Suprapubic skin (tissue), 4 donors: ENCODE results near the gene HPCAL1. TPM values are rescaled to one million over a fixed set of nuclear protein-coding genes. Genes with fewer than 3 reads are reported as not detected.

Experiments
- DNase-seq, 2 donors: peaks; one replicate each; pipeline ENCODE4 v3.0.0-alpha.2; 2019; ENCODE audit warnings: low spot score in 2 of 2
- H3K27ac ChIP-seq: fragments of 200-600 bp; sonication (generic); one replicate; pipeline ENCODE4 v1.5.1; 2019
- H3K27me3 ChIP-seq: fragments of 200-600 bp; sonication (generic); one replicate; pipeline ENCODE4 v1.5.1; 2019
- H3K36me3 ChIP-seq: fragments of 200-600 bp; sonication (generic); one replicate; pipeline ENCODE4 v1.5.1; 2019
- H3K4me1 ChIP-seq: fragments of 200-600 bp; sonication (generic); one replicate; pipeline ENCODE4 v1.5.1; 2019
- H3K4me3 ChIP-seq: fragments of 200-600 bp; sonication (generic); one replicate; pipeline ENCODE4 v1.5.1; 2019; ENCODE audit warnings: mild to moderate bottlenecking
- H3K9me3 ChIP-seq: fragments of 200-600 bp; sonication (generic); one replicate; pipeline ENCODE4 v1.5.1; 2019
- EP300 ChIP-seq: sonication (generic); formaldehyde crosslinking; IDR thresholded peaks from one replicate; pipeline ENCODE4 v1.6.1; 2017; ENCODE audit warnings: antibody characterized with exemption
- POLR2A ChIP-seq, 2 donors: fragments of 450-650 bp; IDR thresholded peaks; one replicate each; pipeline ENCODE4 v1.6.1; 2017; ENCODE audit warnings: antibody characterized with exemption in 2 of 2, mild to moderate bottlenecking in 2 of 2, moderate library complexity in 2 of 2
- POLR2AphosphoS5 ChIP-seq, 3 donors: sonication (generic); formaldehyde crosslinking; IDR thresholded peaks; one replicate each; pipeline ENCODE4 v1.6.1; 2017; ENCODE audit warnings: antibody characterized with exemption in 3 of 3
- WGBS: methylation state at CpG from one replicate; pipeline ENCODE4 v1.1.5; 2018; 5-methylcytosine and 5-hydroxymethylcytosine counted together
- total RNA-seq, 4 donors: library from RNA; depleted of rRNA; stranded (reverse); fragments of >200 nt; gene quantifications; one replicate each; pipeline ENCODE4 v1.1.0, GENCODE V29; 2016
- TF ChIP-seq, protein P1 (sequence below), 2 donors: fragments of 200-600 bp in 1 of 2; fragments of 450-650 bp in 1 of 2; sonication (generic) in 1 of 2; IDR thresholded peaks; one replicate each; pipeline ENCODE4 v1.5.1; 2016 to 2019; ENCODE audit warnings: antibody characterized with exemption in 2 of 2, mild to moderate bottlenecking in 1 of 2, moderate library complexity in 1 of 2

HPCAL1 gene
- total RNA-seq, 4 donors from 2014 or later: 27.7 to 40.7 (median 35.3) TPM

DNA sequence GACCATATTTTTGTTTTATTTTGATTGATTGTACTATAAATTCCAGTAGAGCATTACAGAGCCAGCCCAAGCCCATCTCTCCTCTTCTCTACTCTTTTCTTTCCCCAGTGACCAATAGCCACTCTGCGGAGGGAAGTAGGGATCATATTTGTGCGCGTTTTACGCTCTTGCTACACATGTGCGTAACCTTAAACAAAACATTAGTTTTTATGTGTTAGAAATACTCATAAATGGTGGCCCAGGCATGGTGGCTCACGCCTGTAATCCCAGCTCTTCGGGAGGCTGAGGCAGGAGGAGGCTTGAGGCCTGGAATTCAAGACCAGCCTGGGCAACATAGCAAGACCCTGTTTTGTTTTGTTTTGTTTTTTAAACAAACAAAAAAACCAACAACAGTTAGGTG lies 31.3 kb downstream of the HPCAL1 start:
- no peak for DNase-seq
- H3K9me3 ChIP-seq: no peaks in the 10 kb centered on the region
- peaks cover 39% of the 10 kb centered on the region for H3K4me1 ChIP-seq
- no peaks in the 10 kb centered on the region for H3K36me3 ChIP-seq
- no peak overlapping the region for H3K27ac ChIP-seq
- no peak overlapping the region for H3K4me3 ChIP-seq
- TF ChIP-seq, protein P1, sequence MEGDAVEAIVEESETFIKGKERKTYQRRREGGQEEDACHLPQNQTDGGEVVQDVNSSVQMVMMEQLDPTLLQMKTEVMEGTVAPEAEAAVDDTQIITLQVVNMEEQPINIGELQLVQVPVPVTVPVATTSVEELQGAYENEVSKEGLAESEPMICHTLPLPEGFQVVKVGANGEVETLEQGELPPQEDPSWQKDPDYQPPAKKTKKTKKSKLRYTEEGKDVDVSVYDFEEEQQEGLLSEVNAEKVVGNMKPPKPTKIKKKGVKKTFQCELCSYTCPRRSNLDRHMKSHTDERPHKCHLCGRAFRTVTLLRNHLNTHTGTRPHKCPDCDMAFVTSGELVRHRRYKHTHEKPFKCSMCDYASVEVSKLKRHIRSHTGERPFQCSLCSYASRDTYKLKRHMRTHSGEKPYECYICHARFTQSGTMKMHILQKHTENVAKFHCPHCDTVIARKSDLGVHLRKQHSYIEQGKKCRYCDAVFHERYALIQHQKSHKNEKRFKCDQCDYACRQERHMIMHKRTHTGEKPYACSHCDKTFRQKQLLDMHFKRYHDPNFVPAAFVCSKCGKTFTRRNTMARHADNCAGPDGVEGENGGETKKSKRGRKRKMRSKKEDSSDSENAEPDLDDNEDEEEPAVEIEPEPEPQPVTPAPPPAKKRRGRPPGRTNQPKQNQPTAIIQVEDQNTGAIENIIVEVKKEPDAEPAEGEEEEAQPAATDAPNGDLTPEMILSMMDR (IDR thresholded peaks at IDR 0.05): no peak
- TF ChIP-seq POLR2AphosphoS5 (IDR thresholded peaks at IDR 0.05): no peak
- no peak for TF ChIP-seq EP300
- no peak for TF ChIP-seq POLR2A (IDR thresholded peaks at IDR 0.05)
- H3K27me3 ChIP-seq: no peaks in the 10 kb centered on the region
- WGBS: 81% methylated on average over 7 of the region's 7 CpGs

DNA sequence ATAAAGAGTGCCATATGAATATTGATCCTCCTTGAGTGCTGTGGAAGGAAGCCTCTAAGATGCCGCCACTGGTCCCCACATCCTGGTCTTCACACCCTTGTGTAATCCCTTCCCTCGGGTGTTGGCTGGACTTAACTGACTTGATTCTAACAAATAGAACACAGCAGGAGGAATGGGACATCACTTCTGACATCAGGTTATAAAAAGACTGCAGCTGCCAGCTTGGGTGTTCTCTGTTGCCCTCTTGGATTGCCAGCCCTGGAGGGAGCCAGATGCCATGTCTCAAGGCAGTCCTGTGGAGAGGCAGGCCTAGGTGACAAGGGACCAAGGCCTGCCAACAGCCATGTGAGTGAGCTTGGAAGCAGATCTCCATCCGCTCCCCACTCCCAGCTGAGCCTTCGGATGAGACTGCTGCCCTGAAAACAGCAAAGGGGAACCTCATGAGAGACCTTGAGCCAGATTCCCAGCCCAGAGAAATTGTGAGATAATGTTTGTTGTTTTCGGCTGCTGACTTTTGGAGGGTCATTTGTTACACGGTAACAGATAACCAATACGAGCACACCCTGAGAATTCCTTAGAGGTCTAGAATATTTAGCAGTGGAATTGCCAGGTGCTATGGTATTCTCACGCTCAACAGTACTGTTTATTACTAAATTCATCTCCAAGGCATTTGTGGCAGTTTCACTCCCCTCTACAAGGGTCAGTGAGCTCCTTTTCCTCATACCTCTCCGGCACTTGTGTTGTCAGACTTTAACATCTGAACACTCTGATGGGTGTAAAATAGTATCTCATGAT lies 32.5 kb downstream of the HPCAL1 start:
- H3K27ac ChIP-seq: no peak overlapping the region
- H3K27me3 ChIP-seq: no peaks in the 10 kb centered on the region
- DNase-seq: no peak
- H3K9me3 ChIP-seq: no peaks in the 10 kb centered on the region
- no peaks in the 10 kb centered on the region for H3K36me3 ChIP-seq
- TF ChIP-seq EP300: no peak
- TF ChIP-seq, protein P1 (IDR thresholded peaks at IDR 0.05): no peak
- no peak for TF ChIP-seq POLR2AphosphoS5 (IDR thresholded peaks at IDR 0.05)
- TF ChIP-seq POLR2A (IDR thresholded peaks at IDR 0.05): no peak
- 98% methylated on average over 7 of the region's 9 CpGs for WGBS
- H3K4me1 ChIP-seq: peaks cover 32% of the 10 kb centered on the region
- H3K4me3 ChIP-seq: no peak overlapping the region

DNA sequence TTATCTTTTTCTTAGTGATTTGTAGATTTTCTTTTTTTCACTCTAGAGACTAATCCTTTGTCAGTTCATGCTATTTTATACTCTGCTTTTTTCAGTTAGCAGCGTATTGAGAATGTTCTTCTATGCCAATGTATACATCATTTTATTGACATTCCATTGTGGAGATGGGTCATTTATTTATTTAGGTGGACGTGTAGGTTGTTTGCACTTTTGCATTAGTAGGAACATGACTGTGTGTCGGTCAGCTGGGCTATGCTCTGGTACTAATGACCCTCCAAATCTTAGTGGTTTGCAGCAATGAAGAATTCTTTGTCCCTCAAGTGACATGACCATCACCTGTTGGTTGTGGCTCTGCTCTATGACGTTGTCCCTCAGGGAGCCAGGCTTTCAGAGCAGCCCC lies 33.6 kb downstream of the HPCAL1 start:
- 88% methylated on average over 4 of the region's 4 CpGs for WGBS

DNA sequence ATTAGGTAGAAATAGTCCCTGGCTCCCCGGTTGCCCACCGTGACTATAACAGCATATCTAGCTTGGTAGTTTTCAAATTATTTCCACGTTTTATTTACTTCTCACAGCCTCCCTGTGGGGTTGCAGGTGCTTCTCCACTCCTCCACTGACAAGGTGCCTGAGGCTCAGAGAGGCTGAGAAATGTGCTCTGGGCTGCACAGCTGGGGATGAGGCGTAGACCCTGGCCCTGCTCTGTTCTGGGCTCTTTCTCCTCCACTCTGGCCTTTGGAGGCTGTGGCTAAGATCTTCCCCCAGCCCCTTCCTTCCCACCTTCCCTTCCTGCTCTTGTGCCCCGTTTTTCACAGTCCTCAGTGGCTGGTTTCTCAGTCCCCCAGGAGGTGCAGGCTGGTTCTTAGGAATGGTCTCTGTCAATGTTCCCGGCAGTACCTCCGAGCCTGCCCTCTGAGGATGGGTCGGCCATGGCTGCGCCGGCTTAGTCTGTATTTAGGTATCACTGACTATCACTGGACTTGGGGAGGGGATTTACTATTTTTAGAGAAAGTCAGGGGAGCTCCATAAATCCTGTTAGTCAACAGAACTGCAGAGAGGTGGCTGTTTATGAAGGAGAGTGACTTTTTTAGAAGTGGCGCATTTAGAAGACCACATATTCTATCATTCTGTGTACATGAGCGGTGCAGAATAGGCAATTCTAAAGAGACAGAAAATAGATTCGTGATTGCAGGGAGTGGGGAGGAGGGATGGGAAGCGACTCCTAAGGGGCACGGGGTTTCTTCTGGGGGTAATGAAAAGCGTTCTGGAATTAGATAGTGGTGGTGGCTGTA lies 35.0 kb downstream of the HPCAL1 start:
- Histone ChIP-seq H3K4me1 (peaks cover 8% of the 10 kb centered on the region), H3K36me3 (no peaks in the 10 kb centered on the region), H3K9me3 (no peaks in the 10 kb centered on the region), H3K4me3 (no peak overlapping the region), H3K27ac (no peak overlapping the region), H3K27me3 (no peaks in the 10 kb centered on the region)
- no peak for DNase-seq
- TF ChIP-seq, protein P1 (IDR thresholded peaks at IDR 0.05): no peak
- TF ChIP-seq EP300: no peak
- no peak for TF ChIP-seq POLR2A (IDR thresholded peaks at IDR 0.05)
- TF ChIP-seq POLR2AphosphoS5 (IDR thresholded peaks at IDR 0.05): no peak
- WGBS: 91% methylated on average over 16 of the region's 16 CpGs

More for the DNA sequence above, 33.6 kb downstream of the HPCAL1 start:
- Histone ChIP-seq H3K9me3 (no peaks in the 10 kb centered on the region), H3K36me3 (no peaks in the 10 kb centered on the region), H3K27ac (no peak overlapping the region), H3K4me1 (peaks cover 21% of the 10 kb centered on the region), H3K27me3 (no peaks in the 10 kb centered on the region), H3K4me3 (no peak overlapping the region)
- TF ChIP-seq, protein P1 (IDR thresholded peaks at IDR 0.05): no peak
- TF ChIP-seq EP300 (no peak), POLR2A (IDR thresholded peaks at IDR 0.05) (no peak), POLR2AphosphoS5 (IDR thresholded peaks at IDR 0.05) (no peak)
- DNase-seq: no peak
